GM23248 (cell line): ENCODE measurements around the gene IGF1R. TPM values are rescaled to one million over a fixed set of nuclear protein-coding genes. Genes with fewer than 3 reads are reported as not detected.

ENCODE experiments used
- DNase-seq: peaks from one replicate; pipeline ENCODE4 v3.0.0-alpha.2; 2015
- H2AFZ ChIP-seq: fragments of 200-600 bp; sonication (generic); 2 replicates; pipeline ENCODE4 v1.6.1; 2016; ENCODE audit warnings: antibody characterized with exemption
- H3F3A ChIP-seq: fragments of 200-600 bp; sonication (generic); 2 replicates; pipeline ENCODE4 v1.6.1; 2016; ENCODE audit warnings: mild to moderate bottlenecking, antibody characterized with exemption, mixed run types; ENCODE audit not compliant: insufficient read depth
- H3K27ac ChIP-seq: fragments of 200-600 bp; sonication (generic); 2 replicates; pipeline ENCODE4 v1.5.1; 2016; ENCODE audit warnings: mild to moderate bottlenecking
- H3K27me3 ChIP-seq: fragments of 200-600 bp; sonication (generic); replicated peaks from 2 replicates; pipeline ENCODE4 v1.6.1; 2016; ENCODE audit warnings: mild to moderate bottlenecking; ENCODE audit not compliant: insufficient read depth
- H3K36me3 ChIP-seq: fragments of 200-600 bp; sonication (generic); 2 replicates; pipeline ENCODE4 v1.6.1; 2016; ENCODE audit warnings: low read depth, mild to moderate bottlenecking
- H3K4me1 ChIP-seq: fragments of 200-600 bp; sonication (generic); 2 replicates; pipeline ENCODE4 v1.6.1; 2016; ENCODE audit warnings: mild to moderate bottlenecking; ENCODE audit not compliant: insufficient read depth
- H3K4me2 ChIP-seq: fragments of 200-600 bp; sonication (generic); one replicate; pipeline ENCODE4 v1.6.1; 2016; ENCODE audit warnings: mild to moderate bottlenecking; ENCODE audit not compliant: unreplicated experiment
- H3K4me3 ChIP-seq: fragments of 200-600 bp; sonication (generic); 2 replicates; pipeline ENCODE4 v1.5.1; 2016; ENCODE audit warnings: mild to moderate bottlenecking
- H3K79me2 ChIP-seq: fragments of 200-600 bp; sonication (generic); 2 replicates; pipeline ENCODE4 v1.6.1; 2016; ENCODE audit warnings: mild to moderate bottlenecking; ENCODE audit not compliant: insufficient read depth
- H3K9ac ChIP-seq: fragments of 200-600 bp; sonication (generic); 2 replicates; pipeline ENCODE4 v1.6.1; 2016; ENCODE audit warnings: mild to moderate bottlenecking
- H3K9me2 ChIP-seq: fragments of 200-600 bp; sonication (generic); 2 replicates; pipeline ENCODE4 v1.6.1; 2016; ENCODE audit warnings: mixed run types, mild to moderate bottlenecking, moderate library complexity; ENCODE audit not compliant: insufficient read depth
- H3K9me3 ChIP-seq: fragments of 200-600 bp; sonication (generic); one replicate; pipeline ENCODE4 v1.6.1; 2017; ENCODE audit warnings: low read depth
- H4K20me1 ChIP-seq: fragments of 200-600 bp; sonication (generic); 2 replicates; pipeline ENCODE4 v1.6.0; 2016; ENCODE audit not compliant: insufficient read depth
- EZH2 ChIP-seq: fragments of 200-600 bp; sonication (generic); IDR thresholded peaks from 2 replicates; pipeline ENCODE4 v1.6.1; 2018; ENCODE audit warnings: antibody characterized with exemption, mild to moderate bottlenecking; ENCODE audit not compliant: insufficient read depth, poor library complexity, severe bottlenecking
- EZH2phosphoT487 ChIP-seq: fragments of 200-600 bp; sonication (generic); IDR thresholded peaks from 2 replicates; pipeline ENCODE4 v1.6.1; 2018; ENCODE audit warnings: antibody characterized with exemption, moderate library complexity, mild to moderate bottlenecking, low read depth; ENCODE audit not compliant: insufficient read depth
- WGBS, 2 experiments: methylation state at CpG; one replicate each; pipeline ENCODE4 v1.1.6; 2015 to 2017; ENCODE audit warnings: low lambda C conversion rate in 2 of 2, low coverage in 1 of 2; ENCODE audit errors: missing lambda C conversion rate in 2 of 2; 5-methylcytosine and 5-hydroxymethylcytosine counted together
- in situ Hi-C: fragments of 300-500 bp; cut with MboI; formaldehyde crosslinking; loops from 2 replicates; pipeline ENCODE4 v1.15.0; 2020
- polyA plus RNA-seq: library from polyadenylated mRNA; unstranded; fragments of >200 nt; fragmentation: Nextera tagmentation; extraction: Ambion mirVana; gene quantifications from 2 replicates; pipeline ENCODE4 v1.2.1, GENCODE V29; 2016
- total RNA-seq: library from RNA; depleted of rRNA; stranded (reverse); fragments of >200 nt; shearing (Covaris generic); gene quantifications from 2 replicates; pipeline ENCODE4 v1.2.3, GENCODE V29; 2014

The IGF1R gene
- total and polyA plus RNA-seq, 2 experiments from 2014 or later: 22.0 to 48.6 TPM

GRCh38 chr15:98755138-98755537, 106.8 kb downstream of the IGF1R start:
- DNase-seq: peak; percentile 53
- H3K4me1 ChIP-seq: peaks cover 31% of the 10 kb centered on the region
- no peaks in the 10 kb centered on the region for H3K9me2 ChIP-seq
- H3K4me2 ChIP-seq: peak overlapping the region; percentile 79
- peak overlapping the region; percentile 65 for H3K9ac ChIP-seq
- H3K4me3 ChIP-seq: peak overlapping the region; percentile 72
- no peak for TF ChIP-seq EZH2phosphoT487
- TF ChIP-seq EZH2: no peak
- H3K36me3 ChIP-seq: no peaks in the 10 kb centered on the region
- peak overlapping the region; percentile 45 for H3K27ac ChIP-seq
- no peaks in the 10 kb centered on the region for H3K27me3 ChIP-seq
- peaks cover 100% of the 10 kb centered on the region for H3K79me2 ChIP-seq
- H2AFZ ChIP-seq: 0 out of 2 replicates have a peak overlapping the region, but pooled peaks have one; percentile 17
- in situ Hi-C loops: no loop called here
- WGBS, 2 experiments: 19 to 21% methylated on average over 7 of the region's 7 CpGs
- H4K20me1 ChIP-seq: peaks cover under 1% of the 10 kb centered on the region; the same call in 1 of the 2 replicates
- H3K9me3 ChIP-seq: no peaks in the 10 kb centered on the region
- 0 out of 2 replicates have a peak, but pooled peaks cover 3% of the 10 kb centered on the region for H3F3A ChIP-seq

GRCh38 chr15:98755781-98756180, 107.4 kb downstream of the IGF1R start:
- Histone ChIP-seq H3K9ac (peak overlapping the region; percentile 23), H3K27me3 (no peaks in the 10 kb centered on the region), H2AFZ (no peak overlapping the region), H3K9me3 (no peaks in the 10 kb centered on the region), H3K4me2 (peak overlapping the region; percentile 79), H3F3A (0 out of 2 replicates have a peak, but pooled peaks cover 3% of the 10 kb centered on the region), H3K9me2 (no peaks in the 10 kb centered on the region), H3K79me2 (peaks cover 100% of the 10 kb centered on the region), H4K20me1 (peaks cover 7% of the 10 kb centered on the region; the same call in 1 of the 2 replicates), H3K4me3 (peak overlapping the region; percentile 72), H3K27ac (peak overlapping the region; percentile 45), H3K36me3 (no peaks in the 10 kb centered on the region), H3K4me1 (peaks cover 37% of the 10 kb centered on the region)
- in situ Hi-C loops: no loop called here
- peak; percentile 31 for DNase-seq
- 2 to 6% methylated on average over 2 of the region's 2 CpGs for WGBS, 2 experiments
- TF ChIP-seq EZH2phosphoT487 (no peak), EZH2 (no peak)

GRCh38 chr15:98758224-98758623, 109.9 kb downstream of the IGF1R start:
- peaks cover 100% of the 10 kb centered on the region for H3K79me2 ChIP-seq

GRCh38 chr15:98759277-98759676, 110.9 kb downstream of the IGF1R start:
- no peak for DNase-seq
- Histone ChIP-seq H3K9ac (no peak overlapping the region), H3F3A (0 out of 2 replicates have a peak, but pooled peaks cover 3% of the 10 kb centered on the region), H3K9me2 (no peaks in the 10 kb centered on the region), H3K27ac (no peak overlapping the region), H4K20me1 (peaks cover 22% of the 10 kb centered on the region; the same call in 1 of the 2 replicates), H2AFZ (no peak overlapping the region), H3K36me3 (no peaks in the 10 kb centered on the region), H3K9me3 (no peaks in the 10 kb centered on the region), H3K4me3 (no peak overlapping the region), H3K79me2 (peaks cover 100% of the 10 kb centered on the region), H3K4me2 (no peak overlapping the region), H3K27me3 (no peaks in the 10 kb centered on the region), H3K4me1 (peaks cover 37% of the 10 kb centered on the region)
- 52 to 60% methylated on average over 3 of the region's 3 CpGs for WGBS, 2 experiments
- no peak for TF ChIP-seq EZH2phosphoT487
- no peak for TF ChIP-seq EZH2
- in situ Hi-C loops: no loop called here

More at GRCh38 chr15:98758224-98758623, 109.9 kb downstream of the IGF1R start:
- Histone ChIP-seq H2AFZ (no peak overlapping the region), H3K4me3 (no peak overlapping the region), H4K20me1 (peaks cover 13% of the 10 kb centered on the region; the same call in 1 of the 2 replicates), H3K27ac (no peak overlapping the region), H3F3A (0 out of 2 replicates have a peak, but pooled peaks cover 3% of the 10 kb centered on the region), H3K4me1 (peaks cover 41% of the 10 kb centered on the region), H3K9me2 (no peaks in the 10 kb centered on the region), H3K27me3 (no peaks in the 10 kb centered on the region), H3K9ac (no peak overlapping the region), H3K36me3 (no peaks in the 10 kb centered on the region), H3K4me2 (no peak overlapping the region), H3K9me3 (no peaks in the 10 kb centered on the region)
- 84 to 88% methylated on average over 8 of the region's 8 CpGs for WGBS, 2 experiments
- TF ChIP-seq EZH2phosphoT487 (no peak), EZH2 (no peak)
- in situ Hi-C loops: no loop called here
- no peak for DNase-seq
